ENCODE results near the gene SIX2.

Gene SIX2

GRCh38 chr2:45000921-45001868, 8.1 kb downstream of the SIX2 start:
- DNase-seq, result no peak

- DNase-seq, result no peak
Measured at GRCh38 chr2:45000341-45000901, 8.8 kb downstream of the SIX2 start.

- DNase-seq, result no peak
Measured at GRCh38 chr2:44999540-44999939, 9.7 kb downstream of the SIX2 start.

- no peak for DNase-seq
Measured at GRCh38 chr2:44997963-44998362, 11.3 kb downstream of the SIX2 start.

- DNase-seq, result no peak
Measured at GRCh38 chr2:44996356-44996755, 12.9 kb downstream of the SIX2 start.

GRCh38 chr2:44994377-44994776, 14.9 kb downstream of the SIX2 start:
- DNase-seq, result no peak

- DNase-seq, result no peak
Measured at GRCh38 chr2:44989176-44989575, 20.1 kb downstream of the SIX2 start.

- DNase-seq, result no peak
Measured at GRCh38 chr2:44983836-44984604, 25.2 kb downstream of the SIX2 start.

- DNase-seq, result peak; percentile 67
Measured at GRCh38 chr2:44981714-44982108, 27.5 kb downstream of the SIX2 start.

GRCh38 chr2:44980751-44981713, 28.2 kb downstream of the SIX2 start:
- DNase-seq, result no peak

GRCh38 chr2:44979581-44979980, 29.7 kb downstream of the SIX2 start:
- no peak for DNase-seq

- no peak for DNase-seq
Measured at GRCh38 chr2:44975571-44976450, 33.4 kb downstream of the SIX2 start.

GRCh38 chr2:44974064-44974715, 35.1 kb downstream of the SIX2 start:
- peak; percentile 52 for DNase-seq

- DNase-seq, result peak; percentile 3
Measured at GRCh38 chr2:44972771-44973535, 36.3 kb downstream of the SIX2 start.

GRCh38 chr2:44970846-44971450, 38.3 kb downstream of the SIX2 start:
- DNase-seq, result no peak

GRCh38 chr2:44969936-44970335, 39.3 kb downstream of the SIX2 start:
- DNase-seq, result no peak

- DNase-seq, result no peak
Measured at GRCh38 chr2:44967727-44968432, 41.4 kb downstream of the SIX2 start.

GRCh38 chr2:44967056-44967455, 42.2 kb downstream of the SIX2 start:
- no peak for DNase-seq

- DNase-seq, result no peak
Measured at GRCh38 chr2:44965684-44966083, 43.6 kb downstream of the SIX2 start.
